Astrocyte of the spinal cord (primary cell): ENCODE measurements around the gene PRKCE.

ENCODE experiments used
- DNase-seq: peaks from one replicate; pipeline ENCODE4 v3.0.0; 2011; ENCODE audit warnings: low read depth, low spot score
- H3K4me3 ChIP-seq: 2 replicates; pipeline ENCODE4 v1.5.1; 2011; ENCODE audit warnings: low read depth, mild to moderate bottlenecking, low read length, moderate library complexity
- in situ Hi-C: cut with HindIII; loops from 2 replicates; pipeline ENCODE4 v1.10.0; 2017; ENCODE audit warnings: low sequenced_read_pairs
- TF ChIP-seq, protein P1 (sequence below): IDR thresholded peaks from 2 replicates; pipeline ENCODE4 v1.5.1; 2012; ENCODE audit warnings: low read depth, mild to moderate bottlenecking, low read length, inconsistent platforms

PRKCE gene

DNA sequence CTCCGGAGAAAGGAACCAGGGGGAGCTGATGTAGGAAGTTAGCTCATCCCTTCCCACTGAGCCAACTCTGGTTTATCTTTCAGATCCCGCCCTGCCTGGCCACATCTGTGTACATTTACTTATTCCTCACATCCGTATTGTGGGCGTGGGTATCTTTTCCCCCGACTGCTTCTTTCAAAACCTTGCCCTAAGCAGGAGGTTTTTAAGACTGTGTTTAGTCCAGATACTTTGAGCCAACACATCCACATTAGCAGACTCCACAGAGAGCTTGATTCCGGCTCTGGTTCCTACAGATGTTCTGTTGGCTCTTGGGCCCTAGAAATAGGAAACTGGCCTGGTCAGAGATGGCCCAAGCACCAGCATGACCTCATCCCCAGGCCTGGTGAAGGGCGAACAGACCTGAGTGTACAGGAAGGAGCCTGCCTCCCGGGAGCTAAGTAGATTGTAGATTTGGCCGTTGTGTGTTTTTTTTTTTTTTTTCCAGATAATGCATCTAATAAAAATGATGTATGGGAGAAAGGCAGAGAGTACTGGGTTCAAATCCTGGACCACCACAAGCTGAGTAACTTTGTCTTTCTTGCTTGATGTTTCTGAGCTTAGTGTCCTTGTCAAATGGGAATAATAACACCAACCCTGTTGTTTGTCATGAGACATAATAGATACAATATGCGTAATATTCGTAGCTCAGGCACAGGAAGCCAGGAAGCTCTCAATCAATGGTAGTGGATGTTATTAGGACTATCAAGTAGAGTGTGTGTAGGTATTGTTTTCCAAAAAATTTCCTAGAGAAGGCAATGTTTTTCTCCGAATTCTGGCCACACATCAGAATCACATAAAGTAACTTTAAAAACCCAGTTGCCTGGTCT is 92.3 kb downstream of the PRKCE start:
- peak; percentile 76 for DNase-seq
- no peak overlapping the region for H3K4me3 ChIP-seq
- TF ChIP-seq, protein P1, sequence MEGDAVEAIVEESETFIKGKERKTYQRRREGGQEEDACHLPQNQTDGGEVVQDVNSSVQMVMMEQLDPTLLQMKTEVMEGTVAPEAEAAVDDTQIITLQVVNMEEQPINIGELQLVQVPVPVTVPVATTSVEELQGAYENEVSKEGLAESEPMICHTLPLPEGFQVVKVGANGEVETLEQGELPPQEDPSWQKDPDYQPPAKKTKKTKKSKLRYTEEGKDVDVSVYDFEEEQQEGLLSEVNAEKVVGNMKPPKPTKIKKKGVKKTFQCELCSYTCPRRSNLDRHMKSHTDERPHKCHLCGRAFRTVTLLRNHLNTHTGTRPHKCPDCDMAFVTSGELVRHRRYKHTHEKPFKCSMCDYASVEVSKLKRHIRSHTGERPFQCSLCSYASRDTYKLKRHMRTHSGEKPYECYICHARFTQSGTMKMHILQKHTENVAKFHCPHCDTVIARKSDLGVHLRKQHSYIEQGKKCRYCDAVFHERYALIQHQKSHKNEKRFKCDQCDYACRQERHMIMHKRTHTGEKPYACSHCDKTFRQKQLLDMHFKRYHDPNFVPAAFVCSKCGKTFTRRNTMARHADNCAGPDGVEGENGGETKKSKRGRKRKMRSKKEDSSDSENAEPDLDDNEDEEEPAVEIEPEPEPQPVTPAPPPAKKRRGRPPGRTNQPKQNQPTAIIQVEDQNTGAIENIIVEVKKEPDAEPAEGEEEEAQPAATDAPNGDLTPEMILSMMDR, result no peak
- in situ Hi-C loops, result no loop called here

DNA sequence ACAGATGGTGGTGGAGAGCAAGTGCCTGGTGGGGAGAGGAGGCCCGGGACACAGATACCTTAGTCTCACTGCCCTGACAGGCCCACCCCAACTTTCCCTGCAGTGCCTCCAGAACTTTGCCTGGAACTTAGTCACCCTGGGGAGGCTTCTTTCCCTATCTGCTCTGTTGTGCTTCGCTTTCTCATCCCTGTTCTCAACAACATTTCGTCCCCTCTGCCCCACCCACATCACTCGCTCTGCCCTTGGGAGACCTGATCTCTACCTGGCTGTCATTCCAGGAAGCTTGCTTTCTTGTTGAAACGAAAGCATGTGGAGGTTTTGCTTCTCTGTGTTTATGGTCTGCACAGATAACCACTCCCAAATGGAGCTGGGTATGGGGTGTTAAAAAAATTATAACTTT is 93.8 kb downstream of the PRKCE start:
- in situ Hi-C loops, result no loop called here
- TF ChIP-seq, protein P1, result no peak
- no peak overlapping the region for H3K4me3 ChIP-seq
- no peak for DNase-seq

DNA sequence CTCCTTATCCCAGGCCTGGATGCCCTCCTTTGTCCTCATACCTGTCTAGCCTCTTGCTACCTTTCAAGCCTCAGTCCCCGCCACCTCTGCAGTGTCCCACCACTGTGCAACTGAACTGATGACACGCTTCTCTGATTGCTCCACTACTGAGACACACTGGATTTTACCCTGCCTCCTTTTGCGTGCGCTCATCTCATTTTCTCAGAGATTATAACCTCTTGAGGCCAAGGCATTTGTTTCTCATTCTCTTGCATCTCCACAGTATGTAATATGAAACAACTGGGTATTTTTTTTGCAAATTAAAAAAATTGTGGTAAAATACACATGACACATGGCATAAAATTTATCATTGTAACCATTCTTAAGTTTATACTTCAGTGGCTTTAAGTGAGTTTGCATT is 95.4 kb downstream of the PRKCE start:
- TF ChIP-seq, protein P1, result no peak
- DNase-seq, result no peak
- H3K4me3 ChIP-seq, result no peak overlapping the region
- in situ Hi-C loops, result no loop called here

DNA sequence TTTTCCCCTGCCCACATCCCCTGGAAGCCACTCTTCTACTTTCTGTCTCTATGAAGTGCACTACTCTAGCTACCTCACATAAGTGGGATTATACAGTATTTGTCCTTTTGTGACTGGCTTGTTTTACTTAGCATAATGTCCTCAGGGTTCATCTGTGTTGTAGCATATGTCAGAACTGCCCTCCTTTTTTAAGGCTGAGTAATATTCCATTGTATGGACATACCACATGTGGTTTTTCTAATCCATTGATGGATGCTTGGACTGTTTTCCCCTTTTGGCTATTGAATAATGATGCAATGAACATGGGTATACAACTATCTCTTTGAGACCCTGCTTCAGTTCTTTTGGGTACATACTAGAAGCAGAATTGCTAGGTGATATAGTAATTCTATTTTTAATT is 95.9 kb downstream of the PRKCE start:
- H3K4me3 ChIP-seq, result no peak overlapping the region
- in situ Hi-C loops, result no loop called here
- DNase-seq, result no peak
- TF ChIP-seq, protein P1, result no peak

DNA sequence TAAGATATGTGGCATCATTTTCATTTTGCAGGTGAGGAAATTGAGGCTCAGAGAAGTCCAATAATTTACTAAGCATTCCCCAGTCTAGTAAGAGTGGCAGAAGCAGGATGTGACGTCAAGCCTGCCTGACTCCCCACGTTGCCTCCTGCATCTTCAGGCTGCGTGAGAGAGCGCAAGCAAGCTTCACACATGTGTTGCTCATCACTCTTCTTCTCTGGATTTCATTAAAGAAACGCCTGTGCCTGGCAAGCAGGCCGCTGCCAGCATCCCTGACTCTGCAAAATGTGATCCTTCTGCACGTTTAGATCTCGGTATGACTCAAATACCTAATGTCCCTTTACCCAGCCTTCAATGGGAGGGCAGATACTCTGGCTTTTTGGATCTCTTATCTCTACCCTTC is 96.8 kb downstream of the PRKCE start:
- TF ChIP-seq, protein P1, result no peak
- no peak overlapping the region for H3K4me3 ChIP-seq
- DNase-seq, result peak; percentile 56
- in situ Hi-C loops, result no loop called here

DNA sequence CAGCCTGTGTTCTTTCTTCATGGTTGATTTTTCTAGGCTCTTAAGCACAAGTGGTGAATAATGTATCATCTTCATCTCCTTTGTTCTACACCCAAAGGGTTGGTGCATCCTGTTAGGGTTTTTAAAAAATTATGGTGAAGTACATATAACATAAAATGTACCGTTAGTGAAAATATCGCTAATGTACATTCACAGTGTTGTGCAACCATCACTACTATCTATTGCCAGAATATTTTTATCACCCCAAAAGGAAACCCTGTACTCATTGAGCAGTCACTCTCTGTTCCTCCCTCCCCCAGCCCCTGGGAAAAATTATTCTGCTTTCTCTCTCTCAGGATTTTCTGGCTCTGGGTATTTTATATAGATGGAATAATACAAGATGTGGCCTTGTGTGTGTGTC is 98.5 kb downstream of the PRKCE start:
- no peak for DNase-seq
- no peak overlapping the region for H3K4me3 ChIP-seq
- TF ChIP-seq, protein P1, result no peak
- in situ Hi-C loops, result no loop called here
